ENCODE measurements around the gene ZNF454. TPM values are rescaled to one million over a fixed set of nuclear protein-coding genes. Genes with fewer than 3 reads are reported as not detected.
A peak's percentile ranks its signal among the peaks of the same experiment; 100 is the strongest.

Gene ZNF454
- total RNA-seq (2014; rRNA removed; shearing (Covaris generic)) = 0.72 TPM in 1 of 2 replicates, not detected in the other

- peak; percentile 23 for DNase-seq (ENCODE audit: low spot score)
Measured at GRCh38 chr5:178940569-178941360, at the start of gene ZNF454. ZNF454 (plus strand) TSS chr5:178941198; CDS start chr5:178942792, 1,594 bp downstream.

- DNase-seq (ENCODE audit: low spot score) = no peak
Measured at GRCh38 chr5:178895615-178896571, 45.1 kb upstream of the ZNF454 start, which contains the start of gene ZFP2. ZFP2 (plus strand) TSS chr5:178895913; CDS start chr5:178931314, 35,401 bp downstream.

GRCh38 chr5:178899289-178899688 is 41.7 kb upstream of the ZNF454 start:
- DNase-seq (ENCODE audit: low spot score) = no peak

- DNase-seq (ENCODE audit: low spot score) = no peak
Measured at GRCh38 chr5:178902849-178903248, 38.1 kb upstream of the ZNF454 start.

- no peak for DNase-seq (ENCODE audit: low spot score)
Measured at GRCh38 chr5:178931846-178932760, 8.9 kb upstream of the ZNF454 start.

GRCh38 chr5:178941361-178941760 is 363 bp downstream of the ZNF454 start:
- no peak for DNase-seq (ENCODE audit: low spot score)

GRCh38 chr5:178965465-178966055 is 24.6 kb downstream of the ZNF454 start:
- DNase-seq (ENCODE audit: low spot score) = no peak

- no peak for DNase-seq (ENCODE audit: low spot score)
Measured at GRCh38 chr5:178981381-178981780, 40.4 kb downstream of the ZNF454 start.

GRCh38 chr5:178982941-178983340 is 41.9 kb downstream of the ZNF454 start:
- no peak for DNase-seq (ENCODE audit: low spot score)

- DNase-seq (ENCODE audit: low spot score) = no peak
Measured at GRCh38 chr5:178983728-178984127, 42.7 kb downstream of the ZNF454 start.

GRCh38 chr5:178984145-178985072 is 43.4 kb downstream of the ZNF454 start:
- DNase-seq (ENCODE audit: low spot score) = no peak

GRCh38 chr5:178986326-178986960 is 45.4 kb downstream of the ZNF454 start:
- no peak for DNase-seq (ENCODE audit: low spot score)

- DNase-seq (ENCODE audit: low spot score) = no peak
Measured at GRCh38 chr5:178988436-178989220, 47.6 kb downstream of the ZNF454 start.

- DNase-seq (ENCODE audit: low spot score) = no peak
Measured at GRCh38 chr5:178989311-178989710, 48.3 kb downstream of the ZNF454 start.

- no peak for DNase-seq (ENCODE audit: low spot score)
Measured at GRCh38 chr5:178990491-178990890, 49.5 kb downstream of the ZNF454 start.

GRCh38 chr5:178991190-178992145 is 50.5 kb downstream of the ZNF454 start:
- DNase-seq (ENCODE audit: low spot score) = no peak

GRCh38 chr5:178992291-178992895 is 51.4 kb downstream of the ZNF454 start:
- no peak for DNase-seq (ENCODE audit: low spot score)

Data from H4 (cell line).